Measurements from ENCODE around the gene ASCL5.

Gene ASCL5

GRCh38 chr1:201110616-201111015 is 16.4 kb downstream of the ASCL5 start:
- DNase-seq (ENCODE audit: low read depth) = no peak

GRCh38 chr1:201110138-201110537 is 16.8 kb downstream of the ASCL5 start:
- no peak for DNase-seq (ENCODE audit: low read depth)

GRCh38 chr1:201109651-201110050 is 17.3 kb downstream of the ASCL5 start:
- no peak for DNase-seq (ENCODE audit: low read depth)

DNA sequence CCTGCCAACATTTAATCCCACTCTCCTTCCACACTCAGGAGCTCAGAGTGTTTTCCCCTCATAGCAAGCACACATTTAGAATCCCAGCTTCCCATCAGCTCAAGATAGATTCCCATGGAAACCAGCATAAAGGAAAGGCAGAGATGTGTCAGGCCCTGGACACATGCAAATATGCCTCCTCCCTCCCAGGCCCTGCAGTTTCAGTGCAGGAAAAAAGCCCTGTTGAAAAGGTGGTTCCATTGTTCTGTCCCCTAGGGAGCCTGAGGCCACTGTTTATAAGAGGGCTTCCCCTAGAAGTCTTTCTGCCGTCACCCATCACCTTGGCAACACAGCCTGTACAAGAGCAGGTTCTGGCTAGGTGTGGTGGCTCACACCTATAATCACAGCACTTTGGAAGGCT is 18.4 kb downstream of the ASCL5 start:
- DNase-seq (ENCODE audit: low read depth) = no peak

- DNase-seq (ENCODE audit: low read depth) = no peak
Measured at GRCh38 chr1:201105688-201106087, 21.3 kb downstream of the ASCL5 start.

DNA sequence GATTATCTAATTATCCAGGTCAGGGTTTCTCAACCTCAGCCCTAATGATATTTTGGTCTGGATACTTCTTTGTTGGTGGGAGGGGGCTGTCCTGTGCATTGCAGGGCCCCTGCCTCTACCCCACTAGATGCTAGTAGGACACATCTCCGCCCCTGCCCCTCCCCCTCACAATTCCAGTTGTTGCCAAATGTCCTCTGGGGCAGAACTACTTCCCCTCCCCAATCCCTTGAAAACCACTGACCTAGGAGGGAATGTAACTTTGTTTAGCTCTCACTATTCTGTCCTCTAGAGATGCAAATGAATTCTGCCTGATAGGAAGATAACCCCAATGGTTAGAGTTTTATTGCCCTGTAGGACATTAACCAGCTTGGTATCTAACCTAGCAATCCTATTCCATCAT is 22.8 kb downstream of the ASCL5 start:
- DNase-seq (ENCODE audit: low read depth) = no peak

GRCh38 chr1:201103666-201104065 is 23.3 kb downstream of the ASCL5 start:
- DNase-seq (ENCODE audit: low read depth) = no peak

- no peak for DNase-seq (ENCODE audit: low read depth)
Measured at GRCh38 chr1:201100169-201100930, 26.6 kb downstream of the ASCL5 start.

DNA sequence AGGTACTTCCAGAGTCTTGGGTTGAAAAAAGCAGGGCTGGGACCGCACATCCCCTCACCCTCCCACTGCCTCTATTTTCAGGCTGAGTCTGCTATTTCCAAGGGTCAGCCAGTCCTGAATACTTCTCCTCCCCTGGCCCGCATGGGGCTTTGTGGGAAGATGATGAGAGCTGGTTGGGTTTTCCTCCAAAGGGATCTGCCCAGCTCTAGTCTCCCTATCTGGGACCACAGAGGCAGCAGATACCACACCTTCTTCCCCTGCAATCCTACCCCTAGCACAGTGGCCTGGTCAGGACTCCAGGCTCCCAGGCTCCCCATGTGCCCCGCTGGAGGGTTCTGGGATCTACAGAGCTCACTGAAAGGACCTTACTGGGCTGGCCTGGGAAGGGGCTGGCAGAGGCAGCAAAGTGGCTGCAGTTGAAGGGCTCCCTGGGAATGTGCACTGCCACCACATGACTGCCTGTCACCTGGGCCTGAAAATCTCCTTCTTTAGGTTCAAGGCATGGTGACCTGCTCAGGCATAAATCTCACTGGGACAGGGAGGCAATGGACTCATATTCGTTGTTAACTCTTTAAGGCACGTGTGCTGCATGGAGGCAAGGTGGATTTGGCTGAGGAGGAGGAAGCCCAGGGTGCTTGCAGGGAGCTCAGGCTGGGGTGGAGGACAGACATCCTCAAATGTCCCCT is 27.8 kb downstream of the ASCL5 start:
- DNase-seq (ENCODE audit: low read depth) = no peak

DNA sequence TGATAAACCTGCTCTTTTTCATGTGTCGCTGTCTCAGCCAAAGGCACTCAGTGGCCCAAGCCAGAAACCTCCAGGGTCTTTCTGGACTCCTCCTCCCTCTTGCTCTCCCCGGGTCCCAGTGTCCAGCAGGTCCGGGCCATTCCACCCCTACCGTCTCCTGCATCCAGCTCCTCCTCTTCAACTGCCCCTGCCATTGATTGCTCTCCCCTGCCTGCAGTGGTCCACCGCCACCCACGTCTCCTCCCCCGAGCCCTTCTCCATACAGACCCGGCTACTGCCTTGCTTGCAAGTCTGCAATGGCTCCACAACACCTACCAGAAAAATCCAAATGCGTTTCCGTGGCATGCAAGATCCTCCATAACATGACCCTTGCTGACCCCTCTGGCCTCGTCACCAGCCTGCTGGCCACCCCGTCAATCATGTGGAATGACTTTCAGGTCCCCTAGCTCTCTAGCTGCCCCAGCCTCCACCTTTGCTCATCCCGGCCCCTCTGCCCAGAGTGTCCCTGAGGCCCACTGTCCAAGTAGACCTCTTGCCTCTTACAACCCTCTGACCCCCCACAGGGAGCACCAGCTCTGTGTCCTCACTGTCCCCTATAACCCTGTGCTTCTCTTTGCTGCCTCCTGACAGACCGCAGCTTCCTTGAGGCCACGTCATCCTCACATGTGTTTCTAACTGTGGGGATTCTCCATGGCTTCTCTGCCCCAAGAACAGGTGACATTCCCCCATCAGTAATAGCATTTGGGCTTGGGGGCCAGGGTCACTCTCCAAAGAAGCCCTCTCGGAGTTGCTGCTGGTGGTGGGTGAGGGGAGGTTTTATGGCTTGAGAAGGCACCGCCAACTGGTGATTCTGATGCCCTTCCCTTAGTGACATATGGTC is 29.8 kb downstream of the ASCL5 start:
- peak; percentile 14 for DNase-seq (ENCODE audit: low read depth)

GRCh38 chr1:201096041-201096461 is 30.9 kb downstream of the ASCL5 start:
- DNase-seq (ENCODE audit: low read depth) = no peak

DNA sequence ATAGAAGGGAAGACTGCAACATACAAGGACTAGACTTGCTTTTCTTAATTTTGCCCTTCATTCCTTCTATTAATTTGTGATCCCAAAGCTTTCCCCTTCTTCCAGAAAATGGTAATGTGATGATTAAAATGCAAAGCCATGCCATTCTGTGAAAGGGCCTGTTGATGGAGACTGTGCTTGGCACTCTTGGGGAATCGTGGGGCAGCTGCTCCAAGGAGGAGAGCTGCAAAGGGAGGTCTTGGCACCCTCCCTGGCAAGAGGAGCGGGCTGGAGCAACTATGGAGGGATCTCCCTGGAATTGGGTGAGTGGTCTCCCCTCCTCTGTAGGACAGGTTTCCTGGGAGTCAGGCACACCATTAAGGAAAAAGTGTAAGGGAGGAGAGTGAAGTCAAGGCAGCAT is 31.4 kb downstream of the ASCL5 start:
- DNase-seq (ENCODE audit: low read depth) = no peak

DNA sequence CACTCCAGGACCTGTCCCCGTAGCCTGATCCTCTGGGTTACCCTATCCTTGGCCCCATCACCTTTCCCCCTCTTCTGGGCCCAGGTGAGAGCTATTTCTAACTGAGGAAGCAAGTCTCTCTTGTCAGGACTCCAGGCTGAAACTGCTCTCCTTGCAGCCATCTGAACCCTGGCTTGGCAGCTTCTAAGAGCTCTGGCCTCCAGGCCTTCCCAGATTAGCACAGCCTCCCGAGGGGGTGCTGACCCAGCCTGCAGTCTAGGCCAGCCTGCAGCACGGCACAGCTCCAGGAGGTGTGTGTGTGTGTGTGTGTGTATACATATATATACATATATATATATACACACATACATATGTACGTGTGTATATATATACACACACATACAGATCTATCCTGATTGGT is 32.2 kb downstream of the ASCL5 start:
- DNase-seq (ENCODE audit: low read depth) = no peak

GRCh38 chr1:201093962-201094361 is 33.0 kb downstream of the ASCL5 start:
- no peak for DNase-seq (ENCODE audit: low read depth)

- DNase-seq (ENCODE audit: low read depth) = no peak
Measured at GRCh38 chr1:201093561-201093960, 33.4 kb downstream of the ASCL5 start.

GRCh38 chr1:201092738-201093137 is 34.2 kb downstream of the ASCL5 start:
- no peak for DNase-seq (ENCODE audit: low read depth)

- no peak for DNase-seq (ENCODE audit: low read depth)
Measured at GRCh38 chr1:201091256-201091655, 35.7 kb downstream of the ASCL5 start.

DNA sequence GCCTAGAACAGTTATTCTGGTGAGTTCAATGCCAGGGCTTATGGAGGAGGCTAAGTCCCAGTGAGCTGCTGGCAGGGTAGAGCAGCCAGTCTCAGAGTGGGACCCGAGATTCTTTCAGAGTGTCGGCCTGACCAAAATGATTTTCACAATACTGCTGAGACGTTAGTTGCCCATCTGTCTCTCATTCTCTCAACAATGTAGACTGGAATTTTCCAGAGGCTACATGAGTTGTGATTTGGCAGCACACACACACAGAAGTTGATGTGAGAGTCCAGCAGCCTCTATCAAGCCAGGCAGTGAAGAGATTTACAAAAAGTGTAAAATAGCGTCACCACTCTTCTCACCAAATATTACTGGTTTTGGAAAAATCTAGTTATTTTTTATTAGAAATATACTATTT is 36.4 kb downstream of the ASCL5 start:
- no peak for DNase-seq (ENCODE audit: low read depth)

- no peak for DNase-seq (ENCODE audit: low read depth)
Measured at GRCh38 chr1:201089596-201089995, 37.4 kb downstream of the ASCL5 start.

GRCh38 chr1:201088901-201089525 is 38.0 kb downstream of the ASCL5 start:
- no peak for DNase-seq (ENCODE audit: low read depth)

DNA sequence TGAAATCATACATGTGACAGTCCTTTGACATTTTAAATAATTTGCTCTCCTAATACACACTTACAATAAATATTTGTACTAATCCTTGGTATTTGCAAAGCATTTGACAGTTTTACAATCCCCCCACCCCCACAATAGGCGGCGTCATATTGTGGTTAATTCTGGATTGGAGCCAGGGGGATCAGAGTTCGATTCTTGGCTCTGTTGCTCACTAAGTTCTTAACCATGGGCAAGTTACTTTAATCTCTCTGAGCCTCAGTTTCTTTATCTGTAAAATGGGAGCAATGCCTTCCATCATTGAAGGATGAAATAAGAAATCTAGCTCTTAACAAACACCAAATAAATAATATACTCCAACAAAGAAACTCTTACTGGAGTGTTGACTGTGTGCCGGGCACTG is 38.6 kb downstream of the ASCL5 start:
- DNase-seq (ENCODE audit: low read depth) = no peak
